Panc1 (cell line): ENCODE results near the gene ITK. TPM values are rescaled to one million over a fixed set of nuclear protein-coding genes. Genes with fewer than 3 reads are reported as not detected.
"Not testable (repeated sequence)": the region's sequence is repeated elsewhere in the genome, so short reads cannot be mapped to it uniquely, and the experiment has no call there.

Source experiments
- ATAC-seq: fragments of 200-7000 bp; cut with Tn5 transposase; 2 replicates; pipeline ENCODE4 v1.9.1; 2020; ENCODE audit warnings: mild to moderate bottlenecking, moderate library complexity
- BruUV-seq: library from RNA; stranded (reverse); fragments of 400-500 nt; replicated peaks from 2 replicates; lab custom pipeline; 2021; lab: Mats Ljungman, UMichigan
- CTCF ChIA-PET: fragments of 300-600 bp; sonication (Branson Sonifier 250); formaldehyde crosslinking; loops from one replicate; lab custom pipeline; 2022; ENCODE audit warnings: antibody characterized with exemption; lab: Charles Lee
- POLR2A ChIA-PET: fragments of 300-600 bp; sonication (Branson Sonifier 250); formaldehyde crosslinking; loops from one replicate; lab custom pipeline; 2022; ENCODE audit warnings: antibody characterized with exemption; lab: Charles Lee
- DNase-seq: peaks from one replicate; pipeline ENCODE4 v3.0.0-alpha.2; 2010; ENCODE audit warnings: low read depth, low spot score
- H3K27ac ChIP-seq: 2 replicates; pipeline ENCODE4 v1.5.1; 2011; ENCODE audit warnings: mild to moderate bottlenecking, low read length, inconsistent platforms
- H3K27me3 ChIP-seq: fragments of 200-500 bp; sonication (Bioruptor generic); 2 replicates; pipeline ENCODE4 v1.6.0; 2014; ENCODE audit warnings: low read length, inconsistent platforms; ENCODE audit not compliant: control insufficient read depth, insufficient read depth
- H3K36me3 ChIP-seq: fragments of 200-500 bp; sonication (Bioruptor generic); 2 replicates; pipeline ENCODE4 v1.5.1; 2014; ENCODE audit warnings: inconsistent platforms, mild to moderate bottlenecking, low read length, moderate library complexity; ENCODE audit not compliant: control insufficient read depth, insufficient read depth
- H3K4me1 ChIP-seq: 2 replicates; pipeline ENCODE4 v1.5.1; 2011; ENCODE audit warnings: inconsistent platforms, mild to moderate bottlenecking, low read length, moderate library complexity; ENCODE audit not compliant: control insufficient read depth, insufficient read depth
- H3K4me3 ChIP-seq, 2 experiments: 2 replicates each; pipeline ENCODE4 v1.5.1; 2011 to 2012; ENCODE audit warnings: low read depth in 2 of 2, low read length in 2 of 2, mild to moderate bottlenecking in 2 of 2, inconsistent platforms in 1 of 2, moderate library complexity in 1 of 2
- H3K9me3 ChIP-seq: fragments of 200-500 bp; sonication (Bioruptor generic); 2 replicates; pipeline ENCODE4 v1.5.1; 2014; ENCODE audit warnings: low read depth, mild to moderate bottlenecking, inconsistent platforms, low read length, moderate library complexity; ENCODE audit not compliant: control insufficient read depth, insufficient read depth
- POLR2AphosphoS5 ChIP-seq: IDR thresholded peaks from 2 replicates; pipeline ENCODE4 v1.6.1; 2012; ENCODE audit warnings: mild to moderate bottlenecking, low read depth, low read length, moderate library complexity
- SIN3A ChIP-seq: IDR thresholded peaks from 2 replicates; pipeline ENCODE4 v1.6.1; 2012; ENCODE audit warnings: low read depth, mild to moderate bottlenecking, low read length, moderate library complexity, borderline replicate concordance; ENCODE audit not compliant: insufficient read depth
- TCF7L2 ChIP-seq: IDR thresholded peaks from 2 replicates; pipeline ENCODE4 v1.6.1; 2011; ENCODE audit warnings: mild to moderate bottlenecking, low read depth, low read length, inconsistent platforms
- in situ Hi-C: cut with HindIII; loops from 2 replicates; pipeline ENCODE4 v1.10.0; 2016; ENCODE audit warnings: low sequenced_read_pairs, low pct_unique_long_range_greater_than_20kb
- intact Hi-C: fragments of 100-400 bp; cut with micrococcal nuclease; formaldehyde crosslinking; loops from one replicate; pipeline ENCODE4 v1.10.0; 2022; ENCODE audit not compliant: unreplicated experiment
- total RNA-seq: library from RNA; stranded (reverse); gene quantifications from one replicate; pipeline ENCODE4 v1.2.1, GENCODE V29; 2021; ENCODE audit not compliant: unreplicated experiment
- TF ChIP-seq, protein P1 (sequence below): fragments of 450-650 bp; IDR thresholded peaks from 2 replicates; pipeline ENCODE4 v1.5.1; 2017; ENCODE audit warnings: mild to moderate bottlenecking
- TF ChIP-seq, protein P2 (sequence below), 2 experiments: IDR thresholded peaks; 2 replicates each; pipeline ENCODE4 v1.6.1; 2011 to 2012; ENCODE audit warnings: low read depth in 2 of 2, control low read depth in 1 of 2, low read length in 1 of 2, mild to moderate bottlenecking in 1 of 2, moderate library complexity in 1 of 2; ENCODE audit not compliant: insufficient read depth in 1 of 2

Gene ITK
- total RNA-seq, 1 experiment from 2014 or later, result 0.26 TPM

DNA sequence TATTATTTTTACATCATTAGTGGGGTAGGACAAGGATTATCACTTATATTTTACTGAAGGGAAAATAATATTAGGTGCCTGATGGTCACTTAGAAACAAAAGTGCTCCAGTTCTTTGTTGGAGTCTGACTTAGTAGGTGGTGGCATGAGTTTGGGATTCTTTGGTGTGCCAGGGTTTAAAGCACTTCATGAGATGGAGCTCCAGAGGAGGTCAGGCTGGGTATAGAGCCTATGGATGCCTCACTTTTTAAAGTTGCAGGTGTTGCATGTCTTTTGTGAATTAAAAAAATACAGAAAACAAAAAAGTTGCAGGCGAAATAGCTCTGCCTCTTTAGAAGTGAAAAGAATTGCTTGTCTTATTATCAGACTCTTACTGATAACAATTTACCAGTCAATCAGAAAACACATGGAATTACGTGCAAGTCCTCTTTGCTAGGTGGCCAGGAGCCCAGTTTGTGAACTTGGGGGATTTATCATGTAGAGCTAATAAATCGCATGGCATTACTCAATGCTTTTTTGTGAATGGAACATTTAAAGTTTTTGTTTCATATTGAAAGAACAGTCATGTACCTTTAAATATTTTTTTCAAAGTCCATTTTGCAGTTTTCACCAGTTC, 1.6 kb downstream of the ITK start:
- H3K27me3 ChIP-seq, result no peaks in the 10 kb centered on the region
- no TSS peak for BruUV-seq
- in situ Hi-C loops (no loop called here), intact Hi-C loops (no loop called here)
- no peaks in the 10 kb centered on the region for H3K9me3 ChIP-seq
- no peak overlapping the region for H3K27ac ChIP-seq
- POLR2A ChIA-PET, result no interaction called here
- ATAC-seq (no peak), DNase-seq (no peak)
- H3K4me1 ChIP-seq, result no peaks in the 10 kb centered on the region
- no peak for TF ChIP-seq SIN3A
- no peaks in the 10 kb centered on the region for H3K36me3 ChIP-seq
- CTCF ChIA-PET, result no interaction called here
- H3K4me3 ChIP-seq, result no peak overlapping the region

DNA sequence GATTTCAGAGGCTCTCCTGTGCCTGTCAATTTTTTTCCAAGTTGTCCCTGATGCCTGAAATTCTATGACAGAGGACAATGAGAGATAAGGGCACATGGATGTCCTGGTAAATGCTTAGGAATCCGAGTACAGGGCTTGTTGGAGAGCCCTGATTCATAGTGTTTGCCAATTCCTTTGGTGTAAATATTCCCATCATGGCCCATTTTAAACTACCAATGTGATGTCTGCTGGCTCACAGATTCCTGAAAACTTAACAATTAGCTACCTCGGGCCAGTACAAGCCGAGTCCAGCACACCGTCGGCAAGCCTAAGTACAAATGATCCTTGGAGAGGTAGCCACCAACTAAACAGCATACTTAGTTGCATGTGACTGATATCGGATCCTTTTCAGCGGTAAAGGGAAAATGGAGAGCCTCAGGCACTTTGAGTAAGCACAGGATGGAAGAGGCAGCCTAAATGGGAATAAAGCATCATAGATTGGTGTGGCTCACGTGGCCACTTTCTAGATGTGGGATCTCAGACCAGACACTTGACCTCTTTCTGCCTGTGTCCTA, 3.6 kb downstream of the ITK start:
- H3K9me3 ChIP-seq, result no peaks in the 10 kb centered on the region
- intact Hi-C loops (no loop called here), in situ Hi-C loops (no loop called here)
- no peak for DNase-seq
- ChIA-PET POLR2A (no interaction called here), CTCF (no interaction called here)
- ATAC-seq, result no peak
- no peak overlapping the region for H3K4me3 ChIP-seq
- H3K36me3 ChIP-seq, result no peaks in the 10 kb centered on the region
- no peak for TF ChIP-seq TCF7L2
- TF ChIP-seq, protein P1, sequence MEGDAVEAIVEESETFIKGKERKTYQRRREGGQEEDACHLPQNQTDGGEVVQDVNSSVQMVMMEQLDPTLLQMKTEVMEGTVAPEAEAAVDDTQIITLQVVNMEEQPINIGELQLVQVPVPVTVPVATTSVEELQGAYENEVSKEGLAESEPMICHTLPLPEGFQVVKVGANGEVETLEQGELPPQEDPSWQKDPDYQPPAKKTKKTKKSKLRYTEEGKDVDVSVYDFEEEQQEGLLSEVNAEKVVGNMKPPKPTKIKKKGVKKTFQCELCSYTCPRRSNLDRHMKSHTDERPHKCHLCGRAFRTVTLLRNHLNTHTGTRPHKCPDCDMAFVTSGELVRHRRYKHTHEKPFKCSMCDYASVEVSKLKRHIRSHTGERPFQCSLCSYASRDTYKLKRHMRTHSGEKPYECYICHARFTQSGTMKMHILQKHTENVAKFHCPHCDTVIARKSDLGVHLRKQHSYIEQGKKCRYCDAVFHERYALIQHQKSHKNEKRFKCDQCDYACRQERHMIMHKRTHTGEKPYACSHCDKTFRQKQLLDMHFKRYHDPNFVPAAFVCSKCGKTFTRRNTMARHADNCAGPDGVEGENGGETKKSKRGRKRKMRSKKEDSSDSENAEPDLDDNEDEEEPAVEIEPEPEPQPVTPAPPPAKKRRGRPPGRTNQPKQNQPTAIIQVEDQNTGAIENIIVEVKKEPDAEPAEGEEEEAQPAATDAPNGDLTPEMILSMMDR, result no peak
- no peak for TF ChIP-seq SIN3A
- TF ChIP-seq, protein P2, sequence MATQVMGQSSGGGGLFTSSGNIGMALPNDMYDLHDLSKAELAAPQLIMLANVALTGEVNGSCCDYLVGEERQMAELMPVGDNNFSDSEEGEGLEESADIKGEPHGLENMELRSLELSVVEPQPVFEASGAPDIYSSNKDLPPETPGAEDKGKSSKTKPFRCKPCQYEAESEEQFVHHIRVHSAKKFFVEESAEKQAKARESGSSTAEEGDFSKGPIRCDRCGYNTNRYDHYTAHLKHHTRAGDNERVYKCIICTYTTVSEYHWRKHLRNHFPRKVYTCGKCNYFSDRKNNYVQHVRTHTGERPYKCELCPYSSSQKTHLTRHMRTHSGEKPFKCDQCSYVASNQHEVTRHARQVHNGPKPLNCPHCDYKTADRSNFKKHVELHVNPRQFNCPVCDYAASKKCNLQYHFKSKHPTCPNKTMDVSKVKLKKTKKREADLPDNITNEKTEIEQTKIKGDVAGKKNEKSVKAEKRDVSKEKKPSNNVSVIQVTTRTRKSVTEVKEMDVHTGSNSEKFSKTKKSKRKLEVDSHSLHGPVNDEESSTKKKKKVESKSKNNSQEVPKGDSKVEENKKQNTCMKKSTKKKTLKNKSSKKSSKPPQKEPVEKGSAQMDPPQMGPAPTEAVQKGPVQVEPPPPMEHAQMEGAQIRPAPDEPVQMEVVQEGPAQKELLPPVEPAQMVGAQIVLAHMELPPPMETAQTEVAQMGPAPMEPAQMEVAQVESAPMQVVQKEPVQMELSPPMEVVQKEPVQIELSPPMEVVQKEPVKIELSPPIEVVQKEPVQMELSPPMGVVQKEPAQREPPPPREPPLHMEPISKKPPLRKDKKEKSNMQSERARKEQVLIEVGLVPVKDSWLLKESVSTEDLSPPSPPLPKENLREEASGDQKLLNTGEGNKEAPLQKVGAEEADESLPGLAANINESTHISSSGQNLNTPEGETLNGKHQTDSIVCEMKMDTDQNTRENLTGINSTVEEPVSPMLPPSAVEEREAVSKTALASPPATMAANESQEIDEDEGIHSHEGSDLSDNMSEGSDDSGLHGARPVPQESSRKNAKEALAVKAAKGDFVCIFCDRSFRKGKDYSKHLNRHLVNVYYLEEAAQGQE (IDR thresholded peaks at IDR 0.05; ENCODE audit: insufficient read depth in 1 of 2, low read depth in 2 of 2, low read length in 1 of 2), result no peak
- no peak for TF ChIP-seq POLR2AphosphoS5
- no peak overlapping the region for H3K27ac ChIP-seq
- H3K27me3 ChIP-seq, result no peaks in the 10 kb centered on the region
- no TSS peak for BruUV-seq
- H3K4me1 ChIP-seq, result no peaks in the 10 kb centered on the region

DNA sequence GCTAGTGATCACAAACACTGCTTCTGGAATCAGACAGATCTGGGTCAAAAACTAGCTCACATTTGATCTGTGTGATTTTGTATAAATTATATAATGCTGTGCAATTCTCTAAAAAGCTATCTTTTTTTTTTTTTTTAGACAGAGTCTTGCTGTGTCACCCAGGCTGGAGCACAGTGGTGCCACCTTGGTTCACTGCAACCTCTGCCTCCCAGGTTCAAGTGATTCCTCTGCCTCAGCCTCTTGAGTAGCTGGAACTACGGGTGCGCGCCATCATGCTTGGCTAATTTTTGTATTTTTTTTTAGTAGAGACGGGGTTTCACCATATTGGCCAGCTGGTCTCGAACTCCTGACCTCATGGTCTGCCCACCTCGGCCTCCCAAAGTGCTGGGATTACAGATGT, 4.5 kb downstream of the ITK start:
- ATAC-seq, CTCF ChIA-PET, H3K9me3 ChIP-seq, H3K4me1 ChIP-seq, in situ Hi-C loops, BruUV-seq, intact Hi-C loops, H3K4me3 ChIP-seq, POLR2A ChIA-PET, H3K27me3 ChIP-seq, H3K36me3 ChIP-seq, H3K27ac ChIP-seq, DNase-seq: not testable (repeated sequence)
